SK-N-SH treated with all-trans-retinoic acid at 6 μM for 48 hours (cell line): Measurements from ENCODE around the gene DHX16.

Experiments
- ATAC-seq: fragments of 200-7000 bp; cut with Tn5 transposase; 3 replicates; pipeline ENCODE4 v1.9.1; 2020; ENCODE audit warnings: mild to moderate bottlenecking, moderate library complexity
- ARNTL ChIP-seq: fragments of 450-650 bp; formaldehyde crosslinking; IDR thresholded peaks from 2 replicates; pipeline ENCODE4 v1.5.0; 2020; ENCODE audit warnings: low read depth, mild to moderate bottlenecking, moderate library complexity, borderline replicate concordance
- BACH2 ChIP-seq: fragments of 250-450 bp; sonication (Bioruptor Pico); IDR thresholded peaks from 2 replicates; pipeline ENCODE4 v1.9.0; 2021; ENCODE audit warnings: mild to moderate bottlenecking, borderline replicate concordance
- CREB5 ChIP-seq: fragments of 250-450 bp; sonication (Bioruptor Pico); IDR thresholded peaks from 2 replicates; pipeline ENCODE4 v1.5.1; 2020; ENCODE audit warnings: low read depth, mild to moderate bottlenecking, moderate library complexity
- CSDC2 ChIP-seq: fragments of 250-450 bp; sonication (Bioruptor Pico); IDR thresholded peaks from 2 replicates; pipeline ENCODE4 v1.5.0; 2020; ENCODE audit warnings: mild to moderate bottlenecking, moderate library complexity
- CSRNP3 ChIP-seq: fragments of 250-450 bp; sonication (Bioruptor Pico); IDR thresholded peaks from 2 replicates; pipeline ENCODE4 v1.5.1; 2021; ENCODE audit warnings: mild to moderate bottlenecking, moderate library complexity
- ESRRG ChIP-seq: fragments of 250-450 bp; sonication (Bioruptor Pico); IDR thresholded peaks from 2 replicates; pipeline ENCODE4 v1.6.1; 2021; ENCODE audit warnings: mild to moderate bottlenecking
- GLIS3 ChIP-seq: fragments of 250-450 bp; sonication (Bioruptor Pico); IDR thresholded peaks from 2 replicates; pipeline ENCODE4 v1.5.0; 2020; ENCODE audit warnings: mild to moderate bottlenecking, moderate library complexity
- ISL1 ChIP-seq: fragments of 250-450 bp; sonication (Bioruptor Pico); IDR thresholded peaks from 2 replicates; pipeline ENCODE4 v2.1.2; 2022; ENCODE audit warnings: mild to moderate bottlenecking, moderate library complexity
- OSR1 ChIP-seq: fragments of 250-450 bp; sonication (Bioruptor Pico); IDR thresholded peaks from 2 replicates; pipeline ENCODE4 v1.8.0; 2022; ENCODE audit warnings: moderate library complexity, mild to moderate bottlenecking, inconsistent platforms
- PATZ1 ChIP-seq: fragments of 250-450 bp; sonication (Bioruptor Pico); IDR thresholded peaks from 2 replicates; pipeline ENCODE4 v1.8.0; 2020; ENCODE audit warnings: mild to moderate bottlenecking, moderate library complexity, borderline replicate concordance
- PPARA ChIP-seq: fragments of 250-450 bp; sonication (Bioruptor Pico); IDR thresholded peaks from 2 replicates; pipeline ENCODE4 v1.5.0; 2020; ENCODE audit warnings: mild to moderate bottlenecking, borderline replicate concordance
- RARB ChIP-seq: fragments of 250-450 bp; sonication (Bioruptor Pico); IDR thresholded peaks from 2 replicates; pipeline ENCODE4 v1.8.0; 2021; ENCODE audit warnings: mild to moderate bottlenecking, moderate library complexity
- SNAI2 ChIP-seq: fragments of 250-450 bp; sonication (Bioruptor Pico); IDR thresholded peaks from 2 replicates; pipeline ENCODE4 v1.5.0; 2020; ENCODE audit warnings: mild to moderate bottlenecking, moderate library complexity
- TOX ChIP-seq: fragments of 250-450 bp; sonication (Bioruptor Pico); IDR thresholded peaks from 2 replicates; pipeline ENCODE4 v1.8.0; 2021; ENCODE audit warnings: mild to moderate bottlenecking, moderate library complexity, borderline replicate concordance
- TSHZ2 ChIP-seq: fragments of 250-450 bp; sonication (Bioruptor Pico); IDR thresholded peaks from 2 replicates; pipeline ENCODE4 v1.5.0; 2020; ENCODE audit warnings: mild to moderate bottlenecking, moderate library complexity
- ZFP3 ChIP-seq: fragments of 250-450 bp; sonication (Bioruptor Pico); IDR thresholded peaks from 2 replicates; pipeline ENCODE4 v1.5.0; 2020; ENCODE audit warnings: mild to moderate bottlenecking, moderate library complexity
- ZFP30 ChIP-seq: fragments of 450-650 bp; formaldehyde crosslinking; IDR thresholded peaks from 2 replicates; pipeline ENCODE4 v1.5.0; 2022; ENCODE audit warnings: mild to moderate bottlenecking, moderate library complexity
- ZNF565 ChIP-seq: fragments of 450-650 bp; formaldehyde crosslinking; conservative IDR thresholded peaks from 2 replicates; pipeline ENCODE4 v1.5.0; 2020; ENCODE audit warnings: low read depth, mild to moderate bottlenecking, moderate library complexity
- ZNF70 ChIP-seq: fragments of 450-650 bp; formaldehyde crosslinking; IDR thresholded peaks from 2 replicates; pipeline ENCODE4 v1.5.0; 2020; ENCODE audit warnings: mild to moderate bottlenecking, moderate library complexity
- ZNF8 ChIP-seq: fragments of 450-650 bp; formaldehyde crosslinking; IDR thresholded peaks from 2 replicates; pipeline ENCODE4 v1.5.0; 2020; ENCODE audit warnings: mild to moderate bottlenecking, moderate library complexity

DHX16 gene

GRCh38 chr6:30712441-30712945 lies 39.7 kb upstream of the DHX16 start:
- TF ChIP-seq GLIS3 (CRISPR knock-in tag) (no peak), ZNF70 (no peak), ZFP3 (no peak), SNAI2 (no peak), RARB (CRISPR knock-in tag) (no peak), OSR1 (CRISPR knock-in tag) (no peak), ZNF8 (CRISPR knock-in tag) (no peak), BACH2 (no peak), CREB5 (no peak)
- no peak for ATAC-seq

- ATAC-seq, result no peak
- TF ChIP-seq ARNTL (CRISPR knock-in tag), result no peak
- TF ChIP-seq ZNF565 (CRISPR knock-in tag), result no peak
- no peak for TF ChIP-seq CSDC2 (CRISPR knock-in tag)
- no peak for TF ChIP-seq CSRNP3 (CRISPR knock-in tag)
- TF ChIP-seq GLIS3 (CRISPR knock-in tag), result no peak
- no peak for TF ChIP-seq ISL1
- no peak for TF ChIP-seq CREB5
- no peak for TF ChIP-seq PPARA (CRISPR knock-in tag)
- TF ChIP-seq RARB (CRISPR knock-in tag), result no peak
- no peak for TF ChIP-seq SNAI2
- TF ChIP-seq BACH2, result no peak
- TF ChIP-seq TSHZ2 (CRISPR knock-in tag), result no peak
- TF ChIP-seq ZFP30 (CRISPR knock-in tag), result no peak
- no peak for TF ChIP-seq ZFP3
- no peak for TF ChIP-seq OSR1 (CRISPR knock-in tag)
- no peak for TF ChIP-seq TOX (CRISPR knock-in tag)
- TF ChIP-seq, all 23 proteins: peak for 0
Measured at GRCh38 chr6:30711758-30712380, 39.1 kb upstream of the DHX16 start.

GRCh38 chr6:30709101-30709868 lies 36.5 kb upstream of the DHX16 start:
- no peak for TF ChIP-seq ZNF565 (CRISPR knock-in tag)
- no peak for TF ChIP-seq ZFP3
- TF ChIP-seq ZNF70, result no peak
- no peak for TF ChIP-seq PATZ1
- TF ChIP-seq SNAI2, result no peak
- TF ChIP-seq ESRRG, result no peak
- TF ChIP-seq ARNTL (CRISPR knock-in tag), result no peak
- TF ChIP-seq PPARA (CRISPR knock-in tag), result no peak
- TF ChIP-seq ZNF8 (CRISPR knock-in tag), result no peak
- TF ChIP-seq ISL1, result no peak
- TF ChIP-seq BACH2, result no peak
- no peak for TF ChIP-seq TSHZ2 (CRISPR knock-in tag)
- no peak for TF ChIP-seq GLIS3 (CRISPR knock-in tag)
- ATAC-seq, result no peak
